Fibroblast of villous mesenchyme (primary cell): ENCODE data around the gene TUBB8. TPM values are rescaled to one million over a fixed set of nuclear protein-coding genes. Genes with fewer than 3 reads are reported as not detected.
"Not testable (repeated sequence)": the region's sequence is repeated elsewhere in the genome, so short reads cannot be mapped to it uniquely, and the experiment has no call there.

Experiments used
- DNase-seq: peaks from one replicate; pipeline ENCODE4 v3.0.0-alpha.2; 2010; ENCODE audit warnings: low read depth
- H3K4me3 ChIP-seq: 2 replicates; pipeline ENCODE4 v1.5.1; 2011; ENCODE audit warnings: low read depth, mild to moderate bottlenecking, low read length
- CTCF ChIP-seq: IDR thresholded peaks from 2 replicates; pipeline ENCODE4 v1.5.1; 2012; ENCODE audit warnings: low read depth, mild to moderate bottlenecking, low read length; ENCODE audit not compliant: insufficient read depth
- total RNA-seq: library from RNA; depleted of rRNA; stranded (reverse); fragments of >200 nt; gene quantifications from 2 replicates; pipeline ENCODE4 v1.2.3, GENCODE V29; 2012

The TUBB8 gene
- total RNA-seq, 1 donor, result not detected

- no peak overlapping the region for H3K4me3 ChIP-seq
- no peak for DNase-seq
- TF ChIP-seq CTCF, result no peak
Measured at GRCh38 chr10:83930-84530, 34.9 kb upstream of the TUBB8 start.

GRCh38 chr10:80477-81105 is 31.5 kb upstream of the TUBB8 start:
- no peak for TF ChIP-seq CTCF
- no peak overlapping the region for H3K4me3 ChIP-seq
- DNase-seq, result no peak

GRCh38 chr10:79532-80215 is 30.6 kb upstream of the TUBB8 start:
- H3K4me3 ChIP-seq, result no peak overlapping the region
- no peak for TF ChIP-seq CTCF
- DNase-seq, result no peak

GRCh38 chr10:78556-78955 is 29.5 kb upstream of the TUBB8 start:
- no peak for DNase-seq
- TF ChIP-seq CTCF, result no peak
- H3K4me3 ChIP-seq, result no peak overlapping the region

- DNase-seq, result not testable (repeated sequence)
- peak overlapping the region; percentile 65 for H3K4me3 ChIP-seq
Measured at GRCh38 chr10:74266-74621, 25.1 kb upstream of the TUBB8 start.

GRCh38 chr10:73543-74265 is 24.6 kb upstream of the TUBB8 start:
- peak; percentile 58 for DNase-seq
- peak overlapping the region; percentile 65 for H3K4me3 ChIP-seq
- TF ChIP-seq CTCF, result peak; percentile 64

GRCh38 chr10:68156-68555 is 19.1 kb upstream of the TUBB8 start:
- not testable (repeated sequence) for DNase-seq, H3K4me3 ChIP-seq

- H3K4me3 ChIP-seq, DNase-seq: not testable (repeated sequence)
Measured at GRCh38 chr10:49926-50325, 830 bp upstream of the TUBB8 start.

- DNase-seq, H3K4me3 ChIP-seq: not testable (repeated sequence)
Measured at GRCh38 chr10:47864-48263, 1.2 kb downstream of the TUBB8 start.

- not testable (repeated sequence) for DNase-seq, H3K4me3 ChIP-seq
Measured at GRCh38 chr10:13315-13635, 35.8 kb downstream of the TUBB8 start.

GRCh38 chr10:12444-13314 is 36.4 kb downstream of the TUBB8 start:
- not testable (repeated sequence) for H3K4me3 ChIP-seq

More at GRCh38 chr10:12444-13314, 36.4 kb downstream of the TUBB8 start:
- not testable (repeated sequence) for DNase-seq
